Measurements from ENCODE around the gene PCNX1.
"Not testable (repeated sequence)": the region's sequence is repeated elsewhere in the genome, so short reads cannot be mapped to it uniquely, and the experiment has no call there.

The PCNX1 gene

GRCh38 chr14:70873627-70874026 lies 33.6 kb upstream of the PCNX1 start:
- no peak overlapping the region for H3K27ac ChIP-seq (ENCODE audit: low read depth, low read length)
- TF ChIP-seq EZH2phosphoT487 (conservative IDR thresholded peaks at IDR 0.05; ENCODE audit: low read length) = no peak
- TF ChIP-seq CTCF (IDR thresholded peaks at IDR 0.05; ENCODE audit: insufficient read depth, low read length, poor library complexity, severe bottlenecking) = no peak
- peaks cover 12% of the 10 kb centered on the region; the same call in 1 of the 2 replicates for H3K9me3 ChIP-seq (ENCODE audit: insufficient read depth, low read length)
- no peaks in the 10 kb centered on the region for H3K9me2 ChIP-seq (replicated peaks; ENCODE audit: insufficient read depth, low read length)
- no peaks in the 10 kb centered on the region for H3K27me3 ChIP-seq (ENCODE audit: low read length)
- H3K36me3 ChIP-seq (ENCODE audit: low read length) = no peaks in the 10 kb centered on the region
- no peak overlapping the region for H3K9ac ChIP-seq (ENCODE audit: low read length)
- no peak overlapping the region for H2AFZ ChIP-seq (ENCODE audit: low read depth, low read length, severe bottlenecking)
- no peaks in the 10 kb centered on the region for H4K20me1 ChIP-seq (ENCODE audit: low read depth, low read length)
- no peaks in the 10 kb centered on the region for H3F3A ChIP-seq (ENCODE audit: insufficient read depth)
- no peaks in the 10 kb centered on the region for H3K79me2 ChIP-seq (ENCODE audit: insufficient read depth, low read length)
- H3K4me2 ChIP-seq (ENCODE audit: low read depth, low read length, poor library complexity, severe bottlenecking) = no peak overlapping the region
- no peak overlapping the region for H3K4me3 ChIP-seq (ENCODE audit: insufficient read depth, low read length, poor library complexity, severe bottlenecking)

DNA sequence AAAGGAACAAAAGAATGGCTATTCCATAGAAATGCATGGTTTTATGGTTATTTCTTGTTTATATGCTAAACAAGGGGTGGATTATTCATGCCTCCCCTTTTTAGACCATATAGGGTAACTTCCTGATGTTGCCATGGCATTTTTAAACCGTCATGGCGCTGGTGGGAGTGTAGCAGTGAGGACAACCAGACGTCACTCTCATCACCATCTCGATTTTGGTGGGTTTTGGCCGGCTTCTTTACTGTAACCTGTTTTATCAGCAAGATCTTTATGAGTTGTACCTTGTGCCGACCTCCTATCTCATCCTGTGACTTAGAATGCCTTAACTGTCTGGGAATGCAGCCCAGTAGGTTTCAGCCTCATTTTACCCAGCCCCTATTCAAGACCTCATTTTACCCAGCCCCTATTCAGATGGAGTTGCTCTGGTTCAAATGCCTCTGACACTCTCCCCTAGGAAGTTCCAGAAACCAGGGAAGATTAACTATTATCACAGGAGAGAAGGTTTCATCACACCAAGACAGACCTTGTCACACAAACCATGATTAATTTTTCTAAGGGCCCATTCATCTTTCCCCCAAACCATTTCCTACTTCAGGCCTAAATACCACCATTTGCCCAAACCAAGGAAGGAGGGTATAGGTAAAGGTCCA lies 31.3 kb upstream of the PCNX1 start:
- H3K9me3 ChIP-seq (ENCODE audit: insufficient read depth, low read length) = not testable (repeated sequence)

DNA sequence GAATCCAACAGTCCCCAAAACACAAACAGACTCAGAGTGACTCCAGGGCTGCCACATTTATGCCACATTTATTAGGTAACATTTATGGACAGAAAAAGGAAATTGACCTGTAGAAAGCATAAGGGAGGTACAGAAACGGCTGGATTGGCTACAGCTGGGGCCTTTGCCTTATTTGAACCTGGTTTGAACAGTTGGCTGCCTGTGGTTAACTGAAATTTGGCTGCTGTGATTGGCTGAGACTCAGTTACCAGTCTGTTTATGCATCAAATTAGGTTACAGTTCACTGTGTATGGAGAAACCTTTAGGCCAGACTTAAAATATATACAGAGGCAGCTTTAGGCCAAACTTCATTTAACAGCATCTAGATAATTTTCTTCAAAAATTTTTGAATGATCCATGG lies 27.8 kb upstream of the PCNX1 start:
- Histone ChIP-seq H2AFZ (ENCODE audit: low read depth, low read length, severe bottlenecking) (no peak overlapping the region), H3K36me3 (ENCODE audit: low read length) (no peaks in the 10 kb centered on the region), H3K9me3 (ENCODE audit: insufficient read depth, low read length) (no peaks in the 10 kb centered on the region), H3F3A (ENCODE audit: insufficient read depth) (no peaks in the 10 kb centered on the region), H3K27ac (ENCODE audit: low read depth, low read length) (no peak overlapping the region), H3K9me2 (replicated peaks; ENCODE audit: insufficient read depth, low read length) (no peaks in the 10 kb centered on the region), H3K4me3 (ENCODE audit: insufficient read depth, low read length, poor library complexity, severe bottlenecking) (no peak overlapping the region), H3K9ac (ENCODE audit: low read length) (no peak overlapping the region), H4K20me1 (ENCODE audit: low read depth, low read length) (no peaks in the 10 kb centered on the region), H3K27me3 (ENCODE audit: low read length) (no peaks in the 10 kb centered on the region), H3K79me2 (ENCODE audit: insufficient read depth, low read length) (no peaks in the 10 kb centered on the region), H3K4me2 (ENCODE audit: low read depth, low read length, poor library complexity, severe bottlenecking) (no peak overlapping the region)
- TF ChIP-seq EZH2phosphoT487 (conservative IDR thresholded peaks at IDR 0.05; ENCODE audit: low read length) (no peak), CTCF (IDR thresholded peaks at IDR 0.05; ENCODE audit: insufficient read depth, low read length, poor library complexity, severe bottlenecking) (no peak)

More for the DNA sequence above, 31.3 kb upstream of the PCNX1 start:
- not testable (repeated sequence) for H2AFZ ChIP-seq (ENCODE audit: low read depth, low read length, severe bottlenecking); H3K27ac ChIP-seq (ENCODE audit: low read depth, low read length); H3K36me3 ChIP-seq (ENCODE audit: low read length); H3K4me2 ChIP-seq (ENCODE audit: low read depth, low read length, poor library complexity, severe bottlenecking); H3K9ac ChIP-seq (ENCODE audit: low read length); H3K79me2 ChIP-seq (ENCODE audit: insufficient read depth, low read length); H3K4me3 ChIP-seq (ENCODE audit: insufficient read depth, low read length, poor library complexity, severe bottlenecking); H4K20me1 ChIP-seq (ENCODE audit: low read depth, low read length); H3F3A ChIP-seq (ENCODE audit: insufficient read depth); H3K27me3 ChIP-seq (ENCODE audit: low read length); H3K9me2 ChIP-seq (replicated peaks; ENCODE audit: insufficient read depth, low read length)

GRCh38 chr14:70880888-70881287 lies 26.4 kb upstream of the PCNX1 start:
- H3K9me2 ChIP-seq (replicated peaks; ENCODE audit: insufficient read depth, low read length); H3K27ac ChIP-seq (ENCODE audit: low read depth, low read length); H3F3A ChIP-seq (ENCODE audit: insufficient read depth); H2AFZ ChIP-seq (ENCODE audit: low read depth, low read length, severe bottlenecking); H3K4me2 ChIP-seq (ENCODE audit: low read depth, low read length, poor library complexity, severe bottlenecking); H3K9me3 ChIP-seq (ENCODE audit: insufficient read depth, low read length); H3K79me2 ChIP-seq (ENCODE audit: insufficient read depth, low read length); H3K4me3 ChIP-seq (ENCODE audit: insufficient read depth, low read length, poor library complexity, severe bottlenecking); H3K36me3 ChIP-seq (ENCODE audit: low read length); H3K9ac ChIP-seq (ENCODE audit: low read length); H4K20me1 ChIP-seq (ENCODE audit: low read depth, low read length); H3K27me3 ChIP-seq (ENCODE audit: low read length): not testable (repeated sequence)

All from SU-DHL-6 (cell line).